Natural killer cell (primary cell): ENCODE results near the gene NEK11. TPM values are rescaled to one million over a fixed set of nuclear protein-coding genes. Genes with fewer than 3 reads are reported as not detected.

ENCODE experiments used
- ATAC-seq, 3 donors: fragments of 150-1000 bp in 2 of 3; fragments of 200-7000 bp in 1 of 3; cut with Tn5 transposase; 1 replicate in 1 of 3; 2 replicates in 2 of 3; pipeline ENCODE4 v1.10.0; 2021; ENCODE audit warnings: mild to moderate bottlenecking in 2 of 3, moderate library complexity in 2 of 3
- DNase-seq, 2 donors: peaks; one replicate each; pipeline versions ENCODE4 v3.0.0 to v3.0.0-alpha.2; 2013 to 2021; ENCODE audit warnings: mixed read lengths in 1 of 2
- H3K27ac ChIP-seq: one replicate; pipeline ENCODE4 v1.5.1; 2013; ENCODE audit warnings: mild to moderate bottlenecking, low read length
- H3K27me3 ChIP-seq: one replicate; pipeline ENCODE4 v1.6.1; 2013; ENCODE audit warnings: low read length; ENCODE audit not compliant: control insufficient read depth, insufficient read depth
- H3K36me3 ChIP-seq: one replicate; pipeline ENCODE4 v1.6.1; 2013; ENCODE audit warnings: low read length; ENCODE audit not compliant: control insufficient read depth, insufficient read depth
- H3K4me1 ChIP-seq: one replicate; pipeline ENCODE4 v1.6.1; 2013; ENCODE audit warnings: low read length; ENCODE audit not compliant: control insufficient read depth, insufficient read depth
- H3K4me3 ChIP-seq: one replicate; pipeline ENCODE4 v1.5.1; 2013; ENCODE audit warnings: low read length
- H3K9me3 ChIP-seq: one replicate; pipeline ENCODE4 v1.6.1; 2013; ENCODE audit warnings: low read length; ENCODE audit not compliant: control insufficient read depth, insufficient read depth
- H3K27ac Mint-ChIP-seq, 2 donors: one replicate each; pipeline ENCODE4 v1.8.0; 2022; ENCODE audit warnings: mild to moderate bottlenecking in 2 of 2, mixed read lengths in 2 of 2, moderate library complexity in 1 of 2
- H3K27me3 Mint-ChIP-seq, 2 donors: one replicate each; pipeline ENCODE4 v1.8.0; 2022; ENCODE audit warnings: low read depth in 2 of 2, mixed read lengths in 2 of 2
- H3K36me3 Mint-ChIP-seq: one replicate; pipeline ENCODE4 v1.8.0; 2022; ENCODE audit warnings: mixed read lengths
- H3K4me1 Mint-ChIP-seq, 2 donors: one replicate each; pipeline ENCODE4 v1.8.0; 2022; ENCODE audit warnings: mixed read lengths in 2 of 2
- H3K4me3 Mint-ChIP-seq: one replicate; pipeline ENCODE4 v1.8.0; 2022; ENCODE audit warnings: mild to moderate bottlenecking, moderate library complexity, mixed read lengths
- H3K9me3 Mint-ChIP-seq, 2 donors: one replicate each; pipeline ENCODE4 v1.8.0; 2022; ENCODE audit warnings: mixed read lengths in 2 of 2
- WGBS: methylation state at CpG from one replicate; pipeline ENCODE4 v1.1.7; 2013; ENCODE audit warnings: missing lambda C conversion rate; ENCODE audit not compliant: insufficient coverage; 5-methylcytosine and 5-hydroxymethylcytosine counted together
- intact Hi-C: fragments of 100-400 bp; cut with micrococcal nuclease; formaldehyde crosslinking; loops from one replicate; pipeline ENCODE4 v1.14.2; 2022
- total RNA-seq, 4 donors: library from RNA; stranded (reverse); fragments of 120-200 nt in 1 of 4; gene quantifications; one replicate each; pipeline versions ENCODE4 v1.2.3 to v1.2.4, GENCODE V29; 2013 to 2022
- TF ChIP-seq, protein P1 (sequence below): fragments of 200-600 bp; IDR thresholded peaks from one replicate; pipeline ENCODE4 v1.8.0; 2022; ENCODE audit warnings: antibody characterized with exemption

NEK11 gene
- total RNA-seq, 3 donors from 2014 or later (not counting 1 experiment from before 2014, with no cell fraction given), result 2.6 to 3.6 (median 3.5) TPM

GRCh38 chr3:131147534-131147933 lies 120.9 kb downstream of the NEK11 start:
- Mint-ChIP-seq H3K4me3 (no peak overlapping the region), H3K36me3 (no peaks in the 10 kb centered on the region), H3K27me3 (no peaks in the 10 kb centered on the region), H3K9me3 (no peaks in the 10 kb centered on the region), H3K4me1 (no peaks in the 10 kb centered on the region), H3K27ac (no peak overlapping the region)
- H3K9me3 ChIP-seq, result no peaks in the 10 kb centered on the region
- TF ChIP-seq, protein P1, sequence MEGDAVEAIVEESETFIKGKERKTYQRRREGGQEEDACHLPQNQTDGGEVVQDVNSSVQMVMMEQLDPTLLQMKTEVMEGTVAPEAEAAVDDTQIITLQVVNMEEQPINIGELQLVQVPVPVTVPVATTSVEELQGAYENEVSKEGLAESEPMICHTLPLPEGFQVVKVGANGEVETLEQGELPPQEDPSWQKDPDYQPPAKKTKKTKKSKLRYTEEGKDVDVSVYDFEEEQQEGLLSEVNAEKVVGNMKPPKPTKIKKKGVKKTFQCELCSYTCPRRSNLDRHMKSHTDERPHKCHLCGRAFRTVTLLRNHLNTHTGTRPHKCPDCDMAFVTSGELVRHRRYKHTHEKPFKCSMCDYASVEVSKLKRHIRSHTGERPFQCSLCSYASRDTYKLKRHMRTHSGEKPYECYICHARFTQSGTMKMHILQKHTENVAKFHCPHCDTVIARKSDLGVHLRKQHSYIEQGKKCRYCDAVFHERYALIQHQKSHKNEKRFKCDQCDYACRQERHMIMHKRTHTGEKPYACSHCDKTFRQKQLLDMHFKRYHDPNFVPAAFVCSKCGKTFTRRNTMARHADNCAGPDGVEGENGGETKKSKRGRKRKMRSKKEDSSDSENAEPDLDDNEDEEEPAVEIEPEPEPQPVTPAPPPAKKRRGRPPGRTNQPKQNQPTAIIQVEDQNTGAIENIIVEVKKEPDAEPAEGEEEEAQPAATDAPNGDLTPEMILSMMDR, result no peak
- WGBS, result 93% methylated on average over 3 of the region's 3 CpGs
- DNase-seq, result no peak
- H3K36me3 ChIP-seq, result no peaks in the 10 kb centered on the region
- H3K4me3 ChIP-seq, result no peak overlapping the region
- intact Hi-C loops, result no loop called here
- H3K27me3 ChIP-seq, result no peaks in the 10 kb centered on the region
- ATAC-seq, result no peak
- no peak overlapping the region for H3K27ac ChIP-seq
- no peaks in the 10 kb centered on the region for H3K4me1 ChIP-seq

GRCh38 chr3:131158434-131158833 lies 131.8 kb downstream of the NEK11 start:
- ATAC-seq (no peak), DNase-seq (no peak)
- Mint-ChIP-seq H3K36me3 (no peaks in the 10 kb centered on the region), H3K27ac (no peak overlapping the region), H3K4me1 (peaks cover 0 to 5% of the 10 kb centered on the region in 2 donors), H3K9me3 (no peaks in the 10 kb centered on the region), H3K27me3 (peaks cover 5 to 7% of the 10 kb centered on the region in 2 donors), H3K4me3 (no peak overlapping the region)
- Histone ChIP-seq H3K27ac (no peak overlapping the region), H3K27me3 (no peaks in the 10 kb centered on the region), H3K4me3 (no peak overlapping the region), H3K4me1 (no peaks in the 10 kb centered on the region), H3K36me3 (no peaks in the 10 kb centered on the region), H3K9me3 (no peaks in the 10 kb centered on the region)
- TF ChIP-seq, protein P1, result no peak
- intact Hi-C loops, result no loop called here
- 96% methylated on average over 4 of the region's 4 CpGs for WGBS

DNA sequence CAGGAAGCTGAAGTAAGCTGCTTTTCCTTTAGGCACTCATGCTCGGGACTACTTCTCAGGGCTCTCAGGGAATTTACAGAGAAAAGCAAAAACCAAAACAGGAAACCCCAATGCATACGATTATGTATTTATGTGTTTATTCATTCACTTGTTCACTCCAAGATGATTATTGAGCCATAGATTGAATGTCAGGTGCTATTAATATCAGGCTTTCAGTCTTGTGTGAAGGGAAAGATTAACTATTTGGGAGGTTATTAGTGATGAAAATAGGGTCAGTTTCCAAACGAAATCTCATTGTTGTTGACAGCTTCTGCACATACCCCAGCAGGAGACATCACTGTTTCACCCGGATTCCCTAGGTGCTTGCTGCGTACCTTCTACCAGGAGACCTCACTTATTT lies 135.8 kb downstream of the NEK11 start:
- no peaks in the 10 kb centered on the region for H3K36me3 ChIP-seq
- DNase-seq (no peak), ATAC-seq (no peak)
- Mint-ChIP-seq H3K4me3 (no peak overlapping the region), H3K27ac (no peak overlapping the region), H3K9me3 (no peaks in the 10 kb centered on the region), H3K27me3 (peaks cover 3 to 7% of the 10 kb centered on the region in 2 donors), H3K4me1 (no peaks in the 10 kb centered on the region), H3K36me3 (no peaks in the 10 kb centered on the region)
- intact Hi-C loops, result no loop called here
- no peaks in the 10 kb centered on the region for H3K27me3 ChIP-seq
- TF ChIP-seq, protein P1, result no peak
- H3K9me3 ChIP-seq, result no peaks in the 10 kb centered on the region
- H3K4me1 ChIP-seq, result no peaks in the 10 kb centered on the region
- no peak overlapping the region for H3K4me3 ChIP-seq
- WGBS, result 80% methylated on average over 5 of the region's 5 CpGs
- H3K27ac ChIP-seq, result no peak overlapping the region

DNA sequence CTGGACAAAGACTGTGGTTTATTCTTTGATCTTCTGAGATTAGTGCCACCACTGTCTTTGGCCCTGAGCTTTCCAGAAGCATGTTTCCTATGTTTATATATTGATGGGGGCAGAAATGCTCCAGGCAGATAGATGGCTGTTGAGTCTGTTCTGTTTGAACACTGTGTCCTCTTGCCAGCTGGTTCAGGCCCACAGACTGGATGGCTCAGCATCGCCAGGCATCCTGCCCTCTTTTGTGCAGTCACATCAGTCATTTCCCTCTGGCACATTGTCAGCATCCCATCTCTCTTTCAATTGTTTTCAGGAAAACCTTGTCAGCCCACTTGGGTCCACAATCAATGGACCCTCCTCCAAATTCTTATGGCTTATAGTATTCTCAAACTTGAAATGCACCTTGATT lies 141.2 kb downstream of the NEK11 start:
- Mint-ChIP-seq H3K4me1 (peaks cover 0 to 9% of the 10 kb centered on the region in 2 donors), H3K9me3 (no peaks in the 10 kb centered on the region), H3K4me3 (no peak overlapping the region), H3K36me3 (no peaks in the 10 kb centered on the region), H3K27ac (no peak overlapping the region), H3K27me3 (no peaks in the 10 kb centered on the region)
- Histone ChIP-seq H3K27ac (no peak overlapping the region), H3K4me1 (peaks cover under 1% of the 10 kb centered on the region), H3K36me3 (no peaks in the 10 kb centered on the region), H3K4me3 (no peak overlapping the region), H3K27me3 (no peaks in the 10 kb centered on the region), H3K9me3 (no peaks in the 10 kb centered on the region)
- TF ChIP-seq, protein P1, result no peak
- intact Hi-C loops, result no loop called here
- DNase-seq (no peak), ATAC-seq (no peak)
- WGBS, result 95% methylated on average over 1 of the region's 1 CpG
